ENCODE measurements around the gene UTS2R.

UTS2R gene

DNA sequence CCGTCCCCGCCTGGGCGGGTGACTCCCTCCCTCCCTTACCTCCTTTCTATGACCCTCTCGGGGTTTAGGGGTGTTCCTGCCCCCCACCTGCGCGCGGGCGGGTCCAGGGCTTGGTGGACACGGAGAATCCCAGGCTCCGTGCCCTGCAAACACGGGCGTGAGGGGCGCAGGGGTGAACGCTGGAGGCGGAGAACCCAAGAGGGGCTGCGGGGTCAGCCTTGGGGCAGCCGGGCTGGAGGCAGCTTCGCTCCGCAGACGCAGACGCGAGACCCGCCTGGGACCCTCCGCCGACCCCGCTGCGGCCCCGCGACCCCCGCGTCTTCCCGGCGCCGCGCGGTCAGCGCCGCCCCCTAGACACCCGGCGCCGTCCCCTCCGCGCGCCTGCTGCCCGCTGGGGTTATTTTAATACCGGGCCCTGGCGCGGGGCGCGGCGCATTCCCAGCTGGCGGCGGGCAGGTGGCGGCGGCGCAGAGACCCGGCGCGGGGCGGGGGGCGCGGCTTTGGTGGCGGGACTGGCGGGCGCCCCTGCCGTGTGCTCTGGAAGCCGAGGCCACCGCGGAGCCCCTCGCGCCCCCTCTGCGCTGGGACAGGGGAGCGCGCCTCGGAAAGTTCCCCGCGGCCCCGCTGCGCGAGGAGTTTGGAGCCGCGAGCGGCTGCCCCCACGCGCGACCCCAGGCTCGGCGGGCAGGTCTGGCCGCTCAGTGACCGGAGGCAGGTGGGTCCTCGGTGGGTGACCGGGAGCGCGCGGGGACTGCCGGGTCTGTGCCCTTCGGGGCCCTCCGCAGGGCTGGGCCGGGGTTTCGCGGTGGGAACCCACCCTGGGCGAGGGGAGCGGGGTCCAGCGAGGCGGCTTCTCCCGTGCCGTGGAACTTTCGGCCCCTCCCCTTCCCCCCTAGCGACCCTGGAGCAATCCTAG is at the start of gene UTS2R:
UTS2R (plus strand) TSS at position 433 of the 916 bp plus-strand sequence. CDS start 2,560 bp downstream, outside the sequence.
- no peak for DNase-seq

- DNase-seq, result no peak
Observed at GRCh38 chr17:82321947-82322466, 49.6 kb upstream of the UTS2R start.

- no peak for DNase-seq
Observed at GRCh38 chr17:82322526-82323453, 48.8 kb upstream of the UTS2R start.

- DNase-seq, result no peak
Observed at GRCh38 chr17:82323514-82324234, 47.9 kb upstream of the UTS2R start.

GRCh38 chr17:82324566-82325285 is 46.8 kb upstream of the UTS2R start:
- no peak for DNase-seq

DNA sequence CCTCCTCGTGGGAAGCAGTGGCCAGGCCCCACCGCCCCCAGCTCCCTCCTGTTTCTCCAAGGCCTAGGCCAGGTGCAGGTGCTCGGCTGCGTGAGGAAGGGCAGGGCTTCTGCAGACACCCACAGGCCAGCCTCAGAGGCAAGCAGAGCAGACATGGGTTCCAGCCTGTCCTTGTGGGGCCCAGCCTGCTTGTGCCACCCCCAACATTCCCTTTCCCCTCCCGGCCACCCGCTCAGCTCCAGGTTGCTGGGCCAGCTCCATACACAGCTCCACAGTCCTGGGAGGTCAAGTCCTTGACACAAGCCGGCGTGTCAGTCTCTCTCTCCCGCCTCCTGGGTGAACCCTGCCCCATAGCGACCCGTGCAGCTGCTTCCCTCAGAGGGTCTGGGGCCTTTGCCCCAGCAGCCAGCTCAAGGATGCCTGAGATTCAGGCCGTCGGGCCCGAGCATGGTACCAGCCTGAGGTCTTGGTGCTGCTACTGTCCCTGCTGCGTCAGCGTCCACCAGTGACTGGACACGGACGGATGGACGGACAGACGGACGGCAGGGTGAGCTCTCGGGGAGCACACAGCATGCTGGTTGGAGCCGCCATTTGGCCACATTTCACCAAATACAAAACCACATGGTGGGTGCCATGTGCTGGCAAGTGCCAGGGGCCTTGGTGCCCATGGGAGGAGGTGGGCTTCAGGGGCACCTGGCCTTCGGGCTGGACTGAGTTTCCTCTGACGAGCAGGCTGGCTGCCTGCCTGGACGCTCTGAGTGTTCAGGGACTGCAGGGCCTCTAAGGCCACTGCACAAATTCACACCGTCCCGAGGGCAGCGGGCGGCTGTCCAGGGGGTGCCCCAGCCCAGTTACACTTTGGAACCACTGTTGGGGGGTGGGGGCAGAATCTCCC is 46.0 kb upstream of the UTS2R start:
- no peak for DNase-seq

GRCh38 chr17:82327289-82327688 is 44.3 kb upstream of the UTS2R start:
- DNase-seq, result no peak

DNA sequence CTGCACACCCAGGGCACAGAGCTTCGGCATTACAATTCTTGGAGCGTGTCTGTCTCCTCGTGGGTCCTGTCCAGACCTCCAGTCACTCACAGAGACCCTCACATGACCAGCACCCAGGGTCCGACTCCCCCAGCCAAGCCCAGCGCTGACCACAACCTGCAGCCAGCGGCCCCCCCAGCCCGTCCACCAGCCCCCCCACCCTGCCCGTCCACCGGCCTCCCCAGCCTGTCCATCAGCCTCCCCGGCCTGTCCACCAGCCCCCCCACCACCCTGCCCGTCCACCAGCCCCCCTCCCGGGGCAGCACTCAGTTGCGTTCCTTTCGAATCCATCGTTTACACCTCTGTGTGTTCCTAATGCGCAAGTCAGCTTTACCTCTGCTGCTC is 43.8 kb upstream of the UTS2R start:
- no peak for DNase-seq

GRCh38 chr17:82328141-82328993 is 43.2 kb upstream of the UTS2R start:
- DNase-seq, result peak; percentile 51

- no peak for DNase-seq
Observed at GRCh38 chr17:82328994-82329507, 42.5 kb upstream of the UTS2R start.

DNA sequence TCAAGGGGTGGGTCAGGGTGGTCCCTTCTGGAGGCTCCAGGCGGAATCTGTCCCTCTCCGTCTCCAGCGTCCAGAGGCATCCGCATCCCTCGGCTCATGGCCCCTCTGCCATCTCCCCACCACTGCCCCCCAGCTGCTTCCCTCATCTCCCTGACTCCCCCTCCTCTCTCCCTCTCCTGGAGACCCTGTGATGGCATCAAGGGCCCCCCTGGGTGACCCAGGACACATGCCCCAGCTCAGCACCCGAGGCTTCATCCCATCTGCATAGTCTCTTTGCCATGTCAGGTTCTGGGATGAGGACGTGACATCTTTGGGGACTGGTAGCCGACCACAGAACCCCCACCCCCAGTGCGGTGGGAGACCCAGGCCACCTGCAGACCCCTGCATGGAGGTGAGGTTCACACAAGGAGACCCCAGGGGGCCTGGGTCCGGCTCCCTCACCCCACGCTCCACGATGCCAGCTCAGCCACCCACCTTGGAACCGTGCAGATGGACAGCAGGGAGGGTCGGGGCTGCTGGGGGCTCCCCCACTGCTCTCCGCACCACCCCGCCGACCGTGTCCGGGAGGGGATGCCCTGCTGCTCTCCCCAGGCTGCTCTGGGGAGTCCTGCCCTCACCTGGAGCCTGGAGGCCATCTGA is 41.8 kb upstream of the UTS2R start:
- no peak for DNase-seq

DNA sequence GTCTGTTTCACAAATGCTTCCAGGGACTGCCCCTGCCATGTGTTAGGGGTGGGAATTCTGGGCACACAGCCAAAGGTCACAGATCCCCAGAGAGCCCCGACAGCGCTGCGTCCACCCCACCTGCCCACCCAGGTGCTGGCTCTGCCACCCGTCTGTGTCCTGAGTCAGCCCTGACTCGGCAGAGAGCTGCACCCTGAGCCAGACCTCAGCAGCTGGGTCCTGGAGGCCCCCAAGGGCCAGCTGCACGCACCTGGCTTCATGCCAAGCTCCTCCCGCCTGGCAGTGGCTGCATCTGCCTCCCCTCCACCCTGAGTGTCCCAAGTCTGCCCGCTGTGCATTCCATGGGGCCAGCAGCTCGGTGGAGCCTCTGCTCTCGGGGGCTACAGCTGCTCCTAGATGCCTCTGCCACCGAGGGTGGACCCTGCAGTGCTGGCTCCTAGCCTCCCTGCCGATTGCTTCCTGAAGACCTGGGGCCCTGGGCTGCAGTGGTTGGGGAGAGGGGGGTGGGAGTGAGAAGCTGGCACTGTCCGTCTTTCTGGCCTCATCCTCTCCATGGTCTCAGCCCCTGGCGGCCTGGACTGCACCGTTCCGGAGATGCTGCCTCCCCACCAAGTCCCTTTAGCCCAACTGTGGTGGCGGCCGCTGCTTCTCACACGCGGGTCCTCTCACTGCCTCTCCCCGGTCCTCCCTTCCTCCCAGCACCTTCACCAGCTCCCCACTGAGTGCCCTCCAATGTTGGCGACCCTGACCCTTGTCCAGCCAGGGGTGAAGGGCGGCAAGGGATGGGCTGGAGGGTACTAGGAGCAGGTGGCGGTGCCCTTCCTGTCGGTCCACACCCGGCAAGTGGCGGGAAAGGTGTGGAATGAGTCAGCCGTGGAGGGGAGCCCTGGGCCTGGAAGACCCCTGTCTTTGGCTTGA is 41.0 kb upstream of the UTS2R start:
- DNase-seq, result peak; percentile 55

GRCh38 chr17:82331345-82331939 is 40.1 kb upstream of the UTS2R start:
- no peak for DNase-seq

DNA sequence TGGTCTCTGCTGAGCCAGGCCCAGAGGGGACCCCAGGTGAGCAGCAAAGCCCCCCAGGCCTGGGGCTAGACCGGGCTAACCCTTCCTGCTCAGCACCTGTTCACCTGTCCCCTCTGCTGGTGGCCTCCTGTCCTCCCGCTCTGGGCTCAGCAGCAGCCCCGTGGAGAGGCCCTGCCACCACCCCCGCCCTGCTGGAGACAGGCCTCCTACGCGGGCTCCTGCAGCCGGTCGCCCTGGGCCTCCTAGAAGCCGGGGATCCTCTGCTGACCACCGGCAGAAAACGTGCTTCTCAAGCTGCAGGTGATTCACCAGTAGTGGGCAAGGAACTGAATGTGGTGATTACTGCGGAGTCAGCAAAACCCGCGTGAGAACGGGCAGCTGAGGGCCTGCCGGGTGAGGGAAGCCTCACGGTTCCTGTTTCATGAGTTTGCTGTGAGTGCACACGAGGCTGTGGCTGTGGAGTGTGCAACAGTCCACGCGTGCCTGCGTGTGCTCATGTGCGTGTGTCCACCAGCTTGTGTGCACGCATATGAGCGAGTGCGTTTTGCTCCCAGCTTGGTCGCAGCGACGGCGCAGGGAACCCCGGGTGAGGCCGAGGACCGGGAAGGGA is 38.8 kb upstream of the UTS2R start:
- DNase-seq, result peak; percentile 52

GRCh38 chr17:82333279-82334171 is 38.0 kb upstream of the UTS2R start, which contains the start of gene SECTM1:
SECTM1 (minus strand) TSS chr17:82333766; CDS start chr17:82327240, 6,526 bp downstream.
- peak; percentile 51 for DNase-seq

DNA sequence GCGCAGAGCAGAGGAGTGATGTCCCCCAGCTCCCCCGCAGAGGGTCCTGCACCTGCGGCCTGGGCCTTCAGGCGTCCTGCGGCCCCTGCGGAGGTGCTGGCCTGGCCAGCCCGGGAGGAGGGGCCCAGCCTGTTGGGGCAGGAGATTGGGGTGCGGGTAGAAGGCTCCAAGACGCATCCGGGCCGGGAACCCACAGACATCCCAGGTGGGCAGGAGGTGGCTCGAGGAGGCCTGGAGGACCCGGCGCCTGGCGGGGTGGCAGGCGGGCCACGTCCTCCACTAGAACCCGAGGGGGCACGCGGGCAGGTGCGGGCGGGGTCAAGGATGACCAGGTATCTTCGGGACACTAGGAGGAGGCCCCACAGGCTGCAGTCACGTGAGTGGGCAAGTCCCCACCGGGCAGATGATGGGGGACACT is 37.4 kb upstream of the UTS2R start:
- DNase-seq, result no peak

All from hematopoietic multipotent progenitor cell treated with erythropoietin and hydrocortisone succinate and interleukin-3 and kit ligand, for 6 days (in vitro differentiated cells).